Measurements from ENCODE around the gene MTG1.

The MTG1 gene

DNA sequence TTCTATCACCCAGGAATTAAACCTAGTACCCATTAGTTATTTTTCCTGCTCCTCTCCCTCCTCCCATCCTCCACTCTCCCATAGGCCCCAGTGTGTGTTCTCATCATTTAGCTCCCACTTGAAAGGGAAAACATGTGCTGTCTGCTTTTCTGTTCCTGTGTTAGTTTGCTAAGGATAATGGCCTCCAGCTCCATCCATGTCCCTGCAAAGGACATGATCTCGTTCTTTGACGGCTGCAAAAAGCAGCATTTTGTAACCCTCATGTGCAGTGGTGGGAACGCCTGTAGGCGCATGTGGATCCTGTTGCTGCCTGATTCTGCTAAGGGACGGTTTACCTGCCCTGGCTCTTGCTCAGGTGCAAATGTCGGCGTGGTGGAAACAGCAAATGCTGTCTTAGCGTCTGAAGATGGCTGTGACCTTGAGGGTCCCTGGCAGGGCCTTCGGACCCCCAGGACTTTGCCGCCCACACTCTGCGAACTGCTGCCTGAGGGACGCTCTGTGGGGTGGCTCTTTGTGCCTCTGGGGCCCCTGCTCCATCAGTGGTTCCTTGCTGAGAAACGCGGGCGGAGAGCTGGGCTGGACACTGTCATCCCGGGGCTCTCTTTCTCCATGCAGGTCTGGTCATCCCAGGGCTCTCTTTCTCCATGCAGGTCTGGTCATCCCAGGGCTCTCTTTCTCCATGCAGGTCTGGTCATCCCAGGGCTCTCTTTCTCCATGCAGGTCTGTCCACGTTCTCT lies 5.6 kb upstream of the MTG1 start:
- TF ChIP-seq CTCF (conservative IDR thresholded peaks at IDR 0.05; ENCODE audit: low read length): no peak
- no peak for DNase-seq (ENCODE audit: low read depth)
- H3K4me3 ChIP-seq (ENCODE audit: low read length): no peak overlapping the region

DNA sequence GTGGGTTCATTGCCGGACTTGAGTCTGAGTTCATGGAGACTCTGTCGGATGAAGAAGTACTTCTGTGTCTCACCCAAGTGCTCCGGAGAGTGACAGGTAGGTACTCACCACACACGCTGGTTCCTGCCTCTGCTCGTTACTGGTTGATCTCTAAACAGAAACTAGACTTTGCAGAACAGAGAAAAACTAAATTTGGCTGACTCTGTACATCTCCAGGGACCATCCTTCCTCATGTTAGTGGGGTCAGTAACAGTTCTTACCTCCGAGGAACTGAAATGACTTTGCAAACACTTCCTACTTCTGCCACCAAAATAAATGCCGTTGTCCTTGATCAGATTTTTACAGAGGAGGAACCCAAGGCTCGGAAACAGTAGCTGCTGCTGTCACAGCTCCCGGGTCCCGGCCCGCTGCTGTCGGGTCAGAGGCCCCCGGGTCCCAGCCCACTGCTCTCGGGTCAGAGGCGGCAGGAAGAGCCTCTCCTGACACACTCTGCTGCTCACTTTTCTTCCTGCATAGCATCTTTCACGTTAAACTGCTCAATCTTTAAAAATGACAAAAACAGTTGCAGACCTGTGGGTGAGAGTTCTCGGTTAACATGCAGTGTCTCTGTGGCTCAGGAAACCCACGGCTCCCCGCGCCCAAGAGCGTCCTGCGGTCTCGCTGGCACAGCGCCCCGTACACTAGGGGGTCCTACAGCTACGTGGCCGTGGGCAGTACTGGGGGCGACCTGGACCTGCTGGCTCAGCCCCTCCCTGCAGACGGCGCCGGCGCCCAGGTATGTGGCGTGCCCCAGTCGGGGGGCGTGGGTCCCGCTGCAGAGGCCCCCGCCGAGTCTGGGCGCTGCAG lies 4.8 kb upstream of the MTG1 start:
- no peak for TF ChIP-seq CTCF (conservative IDR thresholded peaks at IDR 0.05; ENCODE audit: low read length)
- H3K4me3 ChIP-seq (ENCODE audit: low read length): no peak overlapping the region
- DNase-seq (ENCODE audit: low read depth): no peak

GRCh38 chr10:133390597-133391248 lies 3.2 kb upstream of the MTG1 start:
- no peak for DNase-seq (ENCODE audit: low read depth)
- no peak overlapping the region for H3K4me3 ChIP-seq (ENCODE audit: low read length)
- no peak for TF ChIP-seq CTCF (conservative IDR thresholded peaks at IDR 0.05; ENCODE audit: low read length)

DNA sequence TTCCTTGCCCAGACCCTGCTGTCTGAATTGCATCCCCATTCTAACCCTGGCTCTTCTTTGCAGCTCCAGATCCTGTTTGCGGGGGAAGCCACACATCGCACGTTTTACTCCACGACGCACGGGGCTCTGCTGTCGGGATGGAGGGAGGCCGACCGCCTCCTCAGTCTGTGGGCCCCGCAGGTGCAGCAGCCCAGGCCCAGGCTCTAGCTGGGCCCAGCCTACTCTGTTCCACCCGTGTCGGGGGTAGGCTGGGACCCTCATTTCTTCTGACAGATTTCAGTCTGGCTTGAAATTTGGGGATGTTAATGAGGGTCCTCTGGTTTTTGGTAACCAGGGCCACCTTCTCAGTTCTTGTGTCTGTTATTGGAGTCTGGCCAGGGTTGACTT lies 2.7 kb upstream of the MTG1 start:
- no peak overlapping the region for H3K4me3 ChIP-seq (ENCODE audit: low read length)
- DNase-seq (ENCODE audit: low read depth): no peak

DNA sequence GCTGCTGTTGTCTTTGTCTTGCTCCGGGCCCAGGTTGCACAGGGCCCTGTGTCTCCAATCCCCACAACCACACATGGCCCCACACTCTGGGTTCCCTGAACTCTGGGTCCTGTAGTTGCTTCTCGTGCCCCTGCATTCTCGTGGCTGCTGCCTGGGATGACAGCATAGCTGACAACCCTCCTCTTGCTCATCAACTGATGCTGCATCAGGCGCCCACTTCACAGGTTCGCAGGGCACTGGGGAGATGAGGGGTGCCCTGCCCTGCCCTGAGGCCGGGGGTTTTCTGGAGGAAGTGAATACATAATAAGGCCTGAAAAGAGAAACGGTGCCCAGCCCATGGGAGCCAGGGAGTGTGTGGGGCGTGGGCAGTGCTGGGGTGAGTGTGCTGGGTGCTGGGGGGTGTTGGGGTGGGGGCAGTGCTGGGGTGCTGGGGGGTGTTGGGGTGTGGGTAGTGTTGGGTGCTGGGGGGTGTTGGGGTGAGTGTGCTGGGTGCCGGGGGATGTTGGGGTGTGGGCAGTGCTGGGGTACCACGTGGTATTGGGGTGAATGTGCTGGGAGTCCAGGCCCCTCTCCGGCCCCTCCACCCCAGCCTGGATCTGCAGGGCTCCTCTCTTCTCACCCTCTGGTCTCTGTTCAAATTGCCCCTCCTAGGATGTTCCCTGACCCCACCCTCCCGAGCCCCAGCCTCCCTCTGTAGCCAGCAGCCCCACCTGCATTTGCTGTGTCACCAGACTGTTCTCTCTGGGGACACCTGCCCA lies 2.0 kb upstream of the MTG1 start:
- no peak for TF ChIP-seq CTCF (conservative IDR thresholded peaks at IDR 0.05; ENCODE audit: low read length)
- H3K4me3 ChIP-seq (ENCODE audit: low read length): no peak overlapping the region
- DNase-seq (ENCODE audit: low read depth): no peak

More for the DNA sequence above, 2.7 kb upstream of the MTG1 start:
- TF ChIP-seq CTCF (conservative IDR thresholded peaks at IDR 0.05; ENCODE audit: low read length): no peak

- no peak for TF ChIP-seq CTCF (conservative IDR thresholded peaks at IDR 0.05; ENCODE audit: low read length)
- DNase-seq (ENCODE audit: low read depth): no peak
- peak overlapping the region; percentile 45 for H3K4me3 ChIP-seq (ENCODE audit: low read length)
These were observed 425 bp upstream of the MTG1 start for GRCh38 chr10:133393401-133394063.
